Measurements from ENCODE around the gene KCNN1. TPM values are rescaled to one million over a fixed set of nuclear protein-coding genes. Genes with fewer than 3 reads are reported as not detected.
"Not testable (repeated sequence)": the region's sequence is repeated elsewhere in the genome, so short reads cannot be mapped to it uniquely, and the experiment has no call there.

Gene KCNN1
- total and polyA plus RNA-seq, 10 donors, result 0.03 to 0.10 (median 0.04) TPM; not detected in 7

DNA sequence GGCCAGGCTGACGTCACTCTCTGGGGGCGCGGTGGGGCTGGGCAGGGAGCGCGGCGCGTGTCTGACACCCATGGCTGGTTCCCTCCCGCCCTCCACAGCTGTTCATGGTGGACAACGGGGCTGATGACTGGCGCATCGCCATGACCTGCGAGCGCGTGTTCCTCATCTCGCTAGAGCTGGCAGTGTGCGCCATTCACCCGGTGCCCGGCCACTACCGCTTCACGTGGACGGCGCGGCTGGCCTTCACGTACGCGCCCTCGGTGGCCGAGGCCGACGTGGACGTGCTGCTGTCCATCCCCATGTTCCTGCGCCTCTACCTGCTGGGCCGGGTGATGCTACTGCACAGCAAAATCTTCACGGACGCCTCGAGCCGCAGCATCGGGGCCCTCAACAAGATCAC lies 14.7 kb downstream of the KCNN1 start:
- TF ChIP-seq POLR2A (IDR thresholded peaks at IDR 0.05), result no peak
- no peak for TF ChIP-seq POLR2AphosphoS5 (IDR thresholded peaks at IDR 0.05)
- TF ChIP-seq, protein P1, sequence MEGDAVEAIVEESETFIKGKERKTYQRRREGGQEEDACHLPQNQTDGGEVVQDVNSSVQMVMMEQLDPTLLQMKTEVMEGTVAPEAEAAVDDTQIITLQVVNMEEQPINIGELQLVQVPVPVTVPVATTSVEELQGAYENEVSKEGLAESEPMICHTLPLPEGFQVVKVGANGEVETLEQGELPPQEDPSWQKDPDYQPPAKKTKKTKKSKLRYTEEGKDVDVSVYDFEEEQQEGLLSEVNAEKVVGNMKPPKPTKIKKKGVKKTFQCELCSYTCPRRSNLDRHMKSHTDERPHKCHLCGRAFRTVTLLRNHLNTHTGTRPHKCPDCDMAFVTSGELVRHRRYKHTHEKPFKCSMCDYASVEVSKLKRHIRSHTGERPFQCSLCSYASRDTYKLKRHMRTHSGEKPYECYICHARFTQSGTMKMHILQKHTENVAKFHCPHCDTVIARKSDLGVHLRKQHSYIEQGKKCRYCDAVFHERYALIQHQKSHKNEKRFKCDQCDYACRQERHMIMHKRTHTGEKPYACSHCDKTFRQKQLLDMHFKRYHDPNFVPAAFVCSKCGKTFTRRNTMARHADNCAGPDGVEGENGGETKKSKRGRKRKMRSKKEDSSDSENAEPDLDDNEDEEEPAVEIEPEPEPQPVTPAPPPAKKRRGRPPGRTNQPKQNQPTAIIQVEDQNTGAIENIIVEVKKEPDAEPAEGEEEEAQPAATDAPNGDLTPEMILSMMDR (IDR thresholded peaks at IDR 0.05 in 8 of 11, conservative IDR thresholded peaks at IDR 0.05 in 3 of 11), result no peak
- intact Hi-C loops (cut with DNase I; ENCODE audit: low total_unique reads), result no loop called here

DNA sequence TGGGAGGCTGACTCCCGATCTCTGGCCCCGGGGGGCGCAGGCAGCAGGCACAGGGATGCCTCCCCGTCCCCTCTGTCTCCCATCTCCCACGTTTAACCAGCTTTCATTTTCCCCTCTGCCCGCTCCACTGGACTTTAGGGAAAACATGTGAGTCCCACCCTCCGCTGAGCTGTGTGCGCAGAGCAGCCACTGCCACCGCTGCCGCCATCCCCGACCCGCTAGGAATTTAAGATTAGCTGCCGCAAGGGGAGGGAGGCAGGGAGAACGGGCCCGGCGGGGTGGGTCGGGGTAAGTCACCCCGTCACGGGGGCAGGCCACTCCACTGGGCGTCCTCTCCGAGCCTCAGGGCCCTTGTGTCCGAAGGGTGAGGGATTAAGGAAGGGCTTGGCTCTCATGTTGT lies 15.5 kb downstream of the KCNN1 start:
- Histone ChIP-seq H3K36me3 (no peaks in the 10 kb centered on the region), H3K9me3 (no peaks in the 10 kb centered on the region), H3K4me3 (no peak overlapping the region), H3K27me3 (replicated peaks in 1 of 7) (peaks cover 0 to 32% (median 0%) of the 10 kb centered on the region in 7 donors), H3K27ac (no peak overlapping the region), H3K4me1 (peaks cover 0 to 16% (median 4%) of the 10 kb centered on the region in 6 donors)
- whole genome bisulfite sequencing, 5 donors, result 85 to 90% (median 88%) methylated on average over 16 to 22 of the region's 22 CpGs
- no peak for DNase-seq
- no peak for TF ChIP-seq POLR2AphosphoS5 (IDR thresholded peaks at IDR 0.05)
- TF ChIP-seq, protein P1 (IDR thresholded peaks at IDR 0.05 in 8 of 11, conservative IDR thresholded peaks at IDR 0.05 in 3 of 11), result no peak
- intact Hi-C loops (cut with DNase I; ENCODE audit: low total_unique reads), result no loop called here

More for the DNA sequence above, 14.7 kb downstream of the KCNN1 start:
- Histone ChIP-seq H3K36me3 (no peaks in the 10 kb centered on the region), H3K4me3 (no peak overlapping the region), H3K27me3 (replicated peaks in 1 of 7) (peaks cover 0 to 32% (median 0%) of the 10 kb centered on the region in 7 donors), H3K9me3 (no peaks in the 10 kb centered on the region), H3K27ac (no peak overlapping the region), H3K4me1 (peaks cover 0 to 16% (median 4%) of the 10 kb centered on the region in 6 donors)
- WGBS, 5 donors, result 90 to 95% (median 93%) methylated on average over 38 of the region's 38 CpGs
- no peak for DNase-seq

DNA sequence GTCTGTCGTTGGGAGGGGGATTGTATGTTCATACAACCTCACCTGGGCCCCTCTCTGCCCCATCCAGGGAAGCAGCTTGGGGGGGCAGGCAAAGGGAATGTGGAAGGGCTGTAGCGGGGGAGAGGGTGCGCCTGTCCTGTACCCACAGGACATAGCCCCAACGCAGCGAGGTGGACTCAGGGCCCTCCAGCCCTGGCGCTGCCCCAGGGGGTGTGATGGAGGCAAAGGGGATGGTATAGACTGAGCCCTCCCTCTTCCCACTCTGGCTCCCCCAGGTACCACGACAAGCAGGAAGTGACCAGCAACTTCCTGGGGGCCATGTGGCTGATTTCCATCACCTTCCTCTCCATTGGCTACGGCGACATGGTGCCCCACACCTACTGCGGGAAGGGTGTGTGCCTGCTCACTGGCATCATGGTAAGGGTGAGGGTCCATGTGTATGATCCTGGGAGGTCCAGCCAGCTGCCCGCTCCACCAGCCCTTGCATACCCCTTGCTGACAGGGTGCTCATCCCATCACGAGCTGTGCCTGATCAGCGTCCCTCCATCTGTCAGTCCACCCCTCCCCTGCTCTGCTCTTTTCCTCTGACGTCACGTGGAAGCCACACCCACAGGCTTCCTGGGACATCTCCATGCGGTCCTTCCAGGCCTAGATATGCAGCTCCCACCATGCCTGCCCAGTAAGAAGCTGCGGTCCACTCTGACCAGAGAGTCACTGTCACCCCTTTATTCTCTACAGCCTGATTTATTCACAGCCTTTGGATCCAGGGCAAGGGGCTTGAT lies 18.3 kb downstream of the KCNN1 start:
- H3K4me3 ChIP-seq, result no peak overlapping the region
- H3K27ac ChIP-seq, result no peak overlapping the region
- H3K4me1 ChIP-seq, result peaks cover 0 to 6% (median 0%) of the 10 kb centered on the region in 6 donors
- TF ChIP-seq, protein P1 (IDR thresholded peaks at IDR 0.05 in 8 of 11, conservative IDR thresholded peaks at IDR 0.05 in 3 of 11), result no peak
- TF ChIP-seq POLR2AphosphoS5 (IDR thresholded peaks at IDR 0.05) (no peak), POLR2A (IDR thresholded peaks at IDR 0.05) (no peak)
- DNase-seq, result no peak
- H3K27me3 ChIP-seq (replicated peaks in 1 of 7), result peaks cover 0 to 32% (median 0%) of the 10 kb centered on the region in 7 donors
- H3K36me3 ChIP-seq, result no peaks in the 10 kb centered on the region
- intact Hi-C loops (cut with DNase I; ENCODE audit: low total_unique reads), result no loop called here
- no peaks in the 10 kb centered on the region for H3K9me3 ChIP-seq
- 66 to 81% (median 76%) methylated on average over 11 to 17 of the region's 17 CpGs for WGBS, 5 donors

DNA sequence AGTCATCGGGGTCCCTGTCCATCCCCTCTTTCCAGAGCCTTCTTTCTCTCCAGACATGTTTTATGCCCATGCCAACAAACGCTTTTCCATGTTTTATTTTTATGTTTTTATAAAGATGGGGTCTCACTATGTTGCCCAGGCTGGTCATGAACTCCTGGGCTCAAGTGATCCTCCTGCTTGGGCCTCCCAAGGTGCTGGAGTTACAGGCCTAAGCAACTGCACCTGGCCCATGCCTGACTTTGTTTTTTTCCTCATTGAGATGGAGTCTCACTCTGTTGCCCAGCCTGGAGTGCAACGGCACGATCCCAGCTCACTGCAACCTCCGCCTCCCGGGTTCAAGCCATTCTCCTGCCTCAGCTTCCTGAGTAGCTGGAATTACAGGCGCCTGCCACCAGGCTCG lies 19.7 kb downstream of the KCNN1 start:
- DNase-seq; H3K27ac ChIP-seq; H3K4me1 ChIP-seq; H3K36me3 ChIP-seq; intact Hi-C loops (cut with DNase I; ENCODE audit: low total_unique reads); H3K4me3 ChIP-seq; H3K9me3 ChIP-seq: not testable (repeated sequence)
- peaks cover 0 to 26% (median 0%) of the 10 kb centered on the region in 7 donors for H3K27me3 ChIP-seq (replicated peaks in 1 of 7)
- WGBS, 5 donors, result 74 to 90% (median 80%) methylated on average over 8 of the region's 8 CpGs

Data from spleen (tissue), 11 donors.